ENCODE measurements around the gene WRAP73. TPM values are rescaled to one million over a fixed set of nuclear protein-coding genes. Genes with fewer than 3 reads are reported as not detected.

Gene WRAP73
- total RNA-seq, 3 donors from 2014 or later, result 19.2 to 26.3 (median 21.0) TPM

DNA sequence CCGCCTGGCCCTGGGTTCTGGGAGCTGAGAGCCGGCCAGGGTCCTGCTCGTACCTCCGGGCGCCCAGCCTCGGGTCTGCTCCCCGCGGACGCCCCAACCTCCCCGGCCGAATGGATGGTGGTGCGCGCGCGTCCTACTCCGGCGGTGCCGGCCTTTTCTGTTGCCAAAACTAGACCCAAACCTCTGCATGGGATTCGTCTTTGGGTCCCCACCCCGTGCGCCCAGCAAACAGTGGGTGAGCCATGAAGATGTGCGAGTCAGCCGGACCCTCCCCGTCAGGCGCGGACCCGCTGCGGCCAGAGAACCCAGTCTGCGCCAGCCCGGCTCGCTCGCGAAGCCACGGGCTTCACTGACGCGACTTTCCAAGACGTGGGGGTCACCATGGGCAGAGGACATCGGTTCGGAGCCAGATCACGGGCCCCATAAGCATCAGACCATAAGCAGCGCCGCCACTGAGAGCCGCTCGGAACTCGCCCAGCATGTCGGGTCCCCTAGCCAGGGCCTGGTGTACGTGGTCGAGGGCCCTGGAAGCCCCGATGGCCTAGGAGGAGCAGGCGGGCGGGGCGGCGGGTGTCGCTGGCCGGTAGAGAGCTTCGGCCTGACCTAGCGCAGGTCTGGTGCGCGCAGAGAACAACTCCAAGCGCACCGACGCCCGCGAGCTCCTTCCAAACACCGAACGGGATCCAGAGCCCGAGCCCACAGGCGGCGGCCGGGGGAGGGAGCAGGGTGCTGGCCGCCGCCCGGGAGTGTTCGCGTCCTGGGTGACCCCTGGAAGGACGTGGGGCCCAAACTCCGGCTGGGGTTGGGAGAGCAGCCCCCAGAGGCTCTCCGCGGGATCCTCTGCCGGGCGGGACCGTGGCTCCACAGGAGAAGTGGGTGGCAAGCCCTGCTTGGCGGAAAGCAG, 1.4 kb upstream of the WRAP73 start:
- peak; percentile 2 for ATAC-seq
- TF ChIP-seq, protein P1, sequence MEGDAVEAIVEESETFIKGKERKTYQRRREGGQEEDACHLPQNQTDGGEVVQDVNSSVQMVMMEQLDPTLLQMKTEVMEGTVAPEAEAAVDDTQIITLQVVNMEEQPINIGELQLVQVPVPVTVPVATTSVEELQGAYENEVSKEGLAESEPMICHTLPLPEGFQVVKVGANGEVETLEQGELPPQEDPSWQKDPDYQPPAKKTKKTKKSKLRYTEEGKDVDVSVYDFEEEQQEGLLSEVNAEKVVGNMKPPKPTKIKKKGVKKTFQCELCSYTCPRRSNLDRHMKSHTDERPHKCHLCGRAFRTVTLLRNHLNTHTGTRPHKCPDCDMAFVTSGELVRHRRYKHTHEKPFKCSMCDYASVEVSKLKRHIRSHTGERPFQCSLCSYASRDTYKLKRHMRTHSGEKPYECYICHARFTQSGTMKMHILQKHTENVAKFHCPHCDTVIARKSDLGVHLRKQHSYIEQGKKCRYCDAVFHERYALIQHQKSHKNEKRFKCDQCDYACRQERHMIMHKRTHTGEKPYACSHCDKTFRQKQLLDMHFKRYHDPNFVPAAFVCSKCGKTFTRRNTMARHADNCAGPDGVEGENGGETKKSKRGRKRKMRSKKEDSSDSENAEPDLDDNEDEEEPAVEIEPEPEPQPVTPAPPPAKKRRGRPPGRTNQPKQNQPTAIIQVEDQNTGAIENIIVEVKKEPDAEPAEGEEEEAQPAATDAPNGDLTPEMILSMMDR (IDR thresholded peaks at IDR 0.05), result no peak
- peak in 1 of 3 donors; percentile 38 for DNase-seq
- Histone ChIP-seq H3K9me3 (no peaks in the 10 kb centered on the region), H3K36me3 (ENCODE audit: low read depth) (no peaks in the 10 kb centered on the region), H3K4me1 (ENCODE audit: low read depth) (peaks cover 35% of the 10 kb centered on the region), H3K4me3 (no peak overlapping the region)
- intact Hi-C loops (cut with DNase I, micrococcal nuclease), result no loop called here

DNA sequence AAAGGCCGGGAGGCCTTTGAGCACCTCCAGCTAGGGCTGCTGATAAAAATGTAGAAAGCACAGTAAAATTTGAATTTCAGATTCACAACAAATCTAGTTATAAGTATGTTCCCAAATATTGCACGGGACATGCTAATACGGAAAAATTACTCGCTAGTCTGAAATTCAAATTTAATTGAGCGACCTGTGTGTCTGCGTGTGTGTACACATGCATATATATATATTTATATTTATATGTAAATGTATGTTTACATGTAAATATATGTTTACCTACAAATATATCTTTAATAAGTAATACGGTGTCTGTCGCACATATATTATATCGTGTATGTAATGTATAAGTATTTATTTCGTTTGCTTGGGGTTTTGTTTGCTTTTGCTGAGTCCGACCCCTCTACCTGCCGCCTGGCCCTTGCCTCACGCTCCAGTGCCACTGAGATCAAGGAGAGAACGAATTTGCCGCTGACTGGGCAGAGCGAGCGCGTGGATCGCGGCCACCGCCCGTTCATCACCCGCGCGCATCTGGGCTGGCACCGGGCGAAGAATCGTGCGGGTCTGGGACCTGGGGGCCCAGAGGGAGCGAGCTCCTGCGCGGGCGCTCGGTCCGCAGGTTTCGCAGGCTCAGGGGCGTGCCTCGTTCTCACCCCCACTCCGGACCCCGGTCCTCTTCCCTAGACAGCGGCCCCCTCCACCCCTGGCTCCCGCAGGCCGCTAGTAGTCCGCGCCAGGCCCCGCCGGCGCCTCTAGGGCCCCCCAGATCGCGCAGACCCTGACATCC, 534 bp upstream of the WRAP73 start:
- Histone ChIP-seq H3K4me3 (peak overlapping the region; percentile 93), H3K4me1 (ENCODE audit: low read depth) (peaks cover 35% of the 10 kb centered on the region), H3K9me3 (no peaks in the 10 kb centered on the region), H3K36me3 (ENCODE audit: low read depth) (no peaks in the 10 kb centered on the region)
- ATAC-seq (no peak), DNase-seq (peak in 1 of 3 donors; percentile 34)
- TF ChIP-seq, protein P1 (IDR thresholded peaks at IDR 0.05), result no peak
- intact Hi-C loops (cut with DNase I, micrococcal nuclease), result no loop called here

DNA sequence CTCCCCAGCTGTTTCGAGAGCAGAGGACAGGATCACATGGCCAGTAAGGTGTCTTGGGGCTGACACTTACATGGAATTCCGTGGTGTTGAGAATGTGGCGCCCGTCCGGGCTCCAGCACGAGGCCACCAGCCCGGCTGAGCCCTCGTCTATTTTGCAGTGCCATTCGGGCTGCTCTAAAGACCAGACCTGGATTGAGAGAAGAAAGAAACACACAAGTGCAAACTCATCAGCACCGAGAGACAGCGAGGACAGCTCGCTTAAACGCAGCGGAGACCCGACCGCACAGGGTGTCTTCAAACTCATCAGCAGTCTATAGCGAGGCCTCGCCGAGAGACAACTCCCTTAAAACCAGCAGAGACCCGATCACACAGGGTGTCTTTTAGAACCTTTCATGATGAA, 3.3 kb downstream of the WRAP73 start:
- TF ChIP-seq, protein P1 (IDR thresholded peaks at IDR 0.05), result no peak
- Histone ChIP-seq H3K4me3 (no peak overlapping the region), H3K4me1 (ENCODE audit: low read depth) (peaks cover 23% of the 10 kb centered on the region), H3K36me3 (ENCODE audit: low read depth) (no peaks in the 10 kb centered on the region), H3K9me3 (no peaks in the 10 kb centered on the region)
- ATAC-seq (no peak), DNase-seq (peak in 1 of 3 donors; percentile 8)
- intact Hi-C loops (cut with DNase I, micrococcal nuclease), result no loop called here

DNA sequence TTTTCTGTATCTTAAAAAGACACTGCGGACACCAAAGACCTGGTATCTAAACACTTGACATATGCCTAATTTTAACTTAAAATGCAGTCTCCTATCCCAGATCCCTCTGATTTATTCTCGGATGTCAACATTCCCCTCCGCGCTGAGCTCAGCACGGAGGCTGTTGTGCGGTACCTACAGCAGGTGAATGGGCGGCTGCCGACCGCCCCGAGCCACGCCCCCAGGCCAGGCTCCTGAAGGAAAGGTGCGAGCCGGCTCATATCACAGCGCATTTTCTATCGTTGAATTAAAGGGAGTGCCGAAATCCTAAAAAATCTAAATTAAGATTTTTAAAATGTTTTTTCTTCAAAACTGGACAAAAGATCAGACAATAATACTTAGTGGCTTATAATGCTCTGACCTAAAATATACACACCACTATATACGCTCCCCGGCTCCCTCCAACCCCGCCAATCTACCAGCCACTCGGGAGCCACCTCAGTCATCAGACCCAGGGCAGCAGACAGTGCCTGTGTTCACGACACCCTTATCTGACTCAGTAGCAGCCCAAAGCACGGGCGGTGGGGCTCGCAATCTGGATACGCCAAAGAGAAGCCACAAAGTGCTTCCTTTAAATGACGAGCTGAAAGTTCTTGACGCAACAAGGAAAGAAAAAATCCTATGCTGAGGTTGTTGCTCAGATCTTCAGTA, 4.1 kb downstream of the WRAP73 start:
- Histone ChIP-seq H3K4me1 (ENCODE audit: low read depth) (peaks cover 15% of the 10 kb centered on the region), H3K4me3 (no peak overlapping the region), H3K36me3 (ENCODE audit: low read depth) (no peaks in the 10 kb centered on the region), H3K9me3 (no peaks in the 10 kb centered on the region)
- TF ChIP-seq, protein P1 (IDR thresholded peaks at IDR 0.05), result no peak
- intact Hi-C loops (cut with DNase I, micrococcal nuclease), result no loop called here
- DNase-seq (peak in 1 of 3 donors; percentile 11), ATAC-seq (no peak)

DNA sequence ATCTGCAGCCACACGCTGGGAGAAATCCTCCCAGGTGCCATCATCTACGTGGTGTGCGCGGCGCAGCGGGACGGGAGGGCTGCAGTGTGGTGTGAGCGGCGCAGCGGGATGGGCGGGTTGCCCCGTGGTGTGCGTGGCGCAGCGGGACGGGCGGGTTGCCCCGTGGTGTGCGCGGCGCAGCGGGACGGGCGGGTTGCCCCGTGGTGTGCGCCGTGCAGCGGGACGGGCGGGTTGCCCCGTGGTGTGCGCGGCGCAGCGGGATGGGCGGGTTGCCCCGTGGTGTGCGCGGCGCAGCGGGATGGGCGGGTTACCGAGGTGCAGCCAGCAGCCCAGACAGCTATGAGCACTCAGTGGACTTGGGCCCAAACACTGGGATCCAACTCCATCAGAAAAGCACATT, 4.7 kb downstream of the WRAP73 start:
- H3K36me3 ChIP-seq (ENCODE audit: low read depth), result no peaks in the 10 kb centered on the region
- no peaks in the 10 kb centered on the region for H3K9me3 ChIP-seq
- no peak overlapping the region for H3K4me3 ChIP-seq
- no peak for ATAC-seq
- H3K4me1 ChIP-seq (ENCODE audit: low read depth), result peaks cover 10% of the 10 kb centered on the region
- intact Hi-C loops (cut with DNase I, micrococcal nuclease), result no loop called here
- peak in 1 of 3 donors; percentile 17 for DNase-seq
- TF ChIP-seq, protein P1 (IDR thresholded peaks at IDR 0.05), result no peak
